ENCODE measurements around the gene ZNF660.
A peak's percentile ranks its signal among the peaks of the same experiment; 100 is the strongest.

Gene ZNF660

GRCh38 chr3:44601749-44602148 is 17.0 kb downstream of the ZNF660 start:
- no peak for DNase-seq (ENCODE audit: insufficient read length, low spot score)
- TF ChIP-seq CTCF (IDR thresholded peaks at IDR 0.05; ENCODE audit: insufficient read depth, missing control alignments) = no peak
- no peak for FAIRE-seq

- DNase-seq (ENCODE audit: insufficient read length, low spot score) (no peak), FAIRE-seq (no peak)
- no peak for TF ChIP-seq CTCF (IDR thresholded peaks at IDR 0.05; ENCODE audit: insufficient read depth, missing control alignments)
Measured at GRCh38 chr3:44612678-44613077, 27.9 kb downstream of the ZNF660 start.

- DNase-seq (ENCODE audit: insufficient read length, low spot score) (peak; percentile 63), FAIRE-seq (no peak)
- peak; percentile 4 for TF ChIP-seq CTCF (IDR thresholded peaks at IDR 0.05; ENCODE audit: insufficient read depth, missing control alignments)
Measured at GRCh38 chr3:44624749-44625480, 40.2 kb downstream of the ZNF660 start, which contains the start of gene ZNF197. TSS of gene ZNF197 (plus strand) at chr3:44625036. CDS start at chr3:44629155, 4,119 bp downstream.

GRCh38 chr3:44628716-44629115 is 44.0 kb downstream of the ZNF660 start:
- FAIRE-seq = no peak

GRCh38 chr3:44632193-44632592 is 47.4 kb downstream of the ZNF660 start:
- no peak for FAIRE-seq
- no peak for TF ChIP-seq CTCF (IDR thresholded peaks at IDR 0.05; ENCODE audit: insufficient read depth, missing control alignments)
- DNase-seq (ENCODE audit: insufficient read length, low spot score) = no peak

More at GRCh38 chr3:44628716-44629115, 44.0 kb downstream of the ZNF660 start:
- DNase-seq (ENCODE audit: insufficient read length, low spot score) = no peak
- TF ChIP-seq CTCF (IDR thresholded peaks at IDR 0.05; ENCODE audit: insufficient read depth, missing control alignments) = no peak

GRCh38 chr3:44642337-44642736 is 57.6 kb downstream of the ZNF660 start:
- no peak for TF ChIP-seq CTCF (IDR thresholded peaks at IDR 0.05; ENCODE audit: insufficient read depth, missing control alignments)
- FAIRE-seq (no peak), DNase-seq (ENCODE audit: insufficient read length, low spot score) (no peak)

GRCh38 chr3:44643024-44643423 is 58.3 kb downstream of the ZNF660 start:
- no peak for TF ChIP-seq CTCF (IDR thresholded peaks at IDR 0.05; ENCODE audit: insufficient read depth, missing control alignments)

More at GRCh38 chr3:44643024-44643423, 58.3 kb downstream of the ZNF660 start:
- FAIRE-seq (no peak), DNase-seq (ENCODE audit: insufficient read length, low spot score) (no peak)

Data from D721Med (cell line).